Psoas muscle (tissue), 8 donors: ENCODE data around the gene PRSS57. TPM values are rescaled to one million over a fixed set of nuclear protein-coding genes. Genes with fewer than 3 reads are reported as not detected.

Source experiments
- ATAC-seq, 4 donors: fragments of 200-7000 bp; cut with Tn5 transposase; one replicate each; pipeline ENCODE4 v1.9.1; 2020; ENCODE audit warnings: moderate library complexity in 3 of 4, mild to moderate bottlenecking in 2 of 4
- DNase-seq, 2 donors: peaks; one replicate each; pipeline ENCODE4 v3.0.0-alpha.2; 2020
- H3K27ac ChIP-seq: fragments of 200-600 bp; one replicate; pipeline ENCODE4 v1.8.0; 2022
- H3K27me3 ChIP-seq, 3 donors: fragments of 200-600 bp in 1 of 3; one replicate each; pipeline versions ENCODE4 v1.6.1 to v1.8.0; 2013 to 2022; ENCODE audit warnings: low read length in 2 of 3, mild to moderate bottlenecking in 2 of 3, moderate library complexity in 1 of 3; ENCODE audit not compliant: insufficient read depth in 3 of 3
- H3K36me3 ChIP-seq, 2 donors: fragments of 200-600 bp in 1 of 2; one replicate each; pipeline versions ENCODE4 v1.6.1 to v1.8.0; 2013 to 2022; ENCODE audit warnings: low read depth in 1 of 2, mild to moderate bottlenecking in 1 of 2, moderate library complexity in 1 of 2; ENCODE audit not compliant: insufficient read depth in 1 of 2
- H3K4me1 ChIP-seq: fragments of 200-600 bp; one replicate; pipeline ENCODE4 v1.8.0; 2022
- H3K4me3 ChIP-seq: fragments of 200-600 bp; one replicate; pipeline ENCODE4 v1.8.0; 2022; ENCODE audit warnings: mild to moderate bottlenecking
- H3K9me3 ChIP-seq: fragments of 200-600 bp; one replicate; pipeline ENCODE4 v1.8.0; 2022
- CTCF ChIP-seq: fragments of 200-600 bp; IDR thresholded peaks from one replicate; pipeline ENCODE4 v1.8.0; 2022; ENCODE audit warnings: antibody characterized with exemption
- WGBS, 3 donors: extraction: QIAGEN DNeasy Blood & Tissue Kit; methylation state at CpG; one replicate each; pipeline versions ENCODE4 v1.1.6 to v1.1.7; 2013; 5-methylcytosine and 5-hydroxymethylcytosine counted together
- intact Hi-C, 2 donors: fragments of 100-400 bp; cut with DNase I; formaldehyde crosslinking; loops; one replicate each; pipeline versions ENCODE4 v1.11.0 to v1.14.2; 2022
- polyA plus RNA-seq, 3 donors: library from polyadenylated mRNA; stranded (reverse); fragments of 200-250 nt; gene quantifications; one replicate each; pipeline ENCODE4 v1.2.3, GENCODE V29; 2013
- total RNA-seq, 4 donors: library from RNA; stranded (reverse); fragmentation: NEBNext Ultra II Directional in 2 of 4; extraction: Animal tissue kit (Norgen Biotek cat#: 25700) in 2 of 4; gene quantifications; one replicate each; pipeline versions ENCODE4 v1.2.1 to v1.2.4, GENCODE V29; 2021 to 2023
- donor health status: healthy with polysubstance abuse.
- donor health status: DM: no; HTN: no; CAD: no; lungs with moderate emphysema.
- donor health status: Bipolar disorder and iron deficiency.
- donor health status: healthy.
- donor health status: DM: yes; HTN: yes; CAD: no.
- donor health status: DM: no; HTN: no; CAD: no.
- donor health status: DM: no; HTN: no; CAD: no.
- donor health status: DM: yes; HTN: yes; CAD: no.

PRSS57 gene
- total and polyA plus RNA-seq, 7 donors, result 0.05 to 0.25 TPM; not detected in 5

- H3K36me3 ChIP-seq, result no peaks in the 10 kb centered on the region
- intact Hi-C loops, result no loop called here
- peak in 2 of 4 donors; percentile 11 to 31 for ATAC-seq
- H3K27me3 ChIP-seq, result peaks cover 0 to 52% (median 10%) of the 10 kb centered on the region in 3 donors
- TF ChIP-seq CTCF, result no peak
- no peak for DNase-seq
- H3K27ac ChIP-seq, result no peak overlapping the region
- H3K9me3 ChIP-seq, result no peaks in the 10 kb centered on the region
- no peaks in the 10 kb centered on the region for H3K4me1 ChIP-seq
- H3K4me3 ChIP-seq, result peak overlapping the region; percentile 63
- WGBS, 3 donors, result 35 to 44% (median 38%) methylated on average over 21 of the region's 21 CpGs
These were observed 15.5 kb upstream of the PRSS57 start for GRCh38 chr19:710767-711166.

GRCh38 chr19:709965-710571 lies 14.8 kb upstream of the PRSS57 start:
- Histone ChIP-seq H3K4me1 (no peaks in the 10 kb centered on the region), H3K9me3 (no peaks in the 10 kb centered on the region), H3K27ac (peak overlapping the region; percentile 50), H3K4me3 (peak overlapping the region; percentile 63), H3K27me3 (peaks cover 0 to 50% (median 10%) of the 10 kb centered on the region in 3 donors), H3K36me3 (no peaks in the 10 kb centered on the region)
- WGBS, 3 donors, result 16 to 27% (median 24%) methylated on average over 22 to 27 of the region's 27 CpGs
- ATAC-seq (peak in 3 of 4 donors; percentile 30 to 70 (median 45)), DNase-seq (peak; percentile 58 to 81)
- intact Hi-C loops, result no loop called here
- TF ChIP-seq CTCF, result no peak

- peak overlapping the region; percentile 63 for H3K4me3 ChIP-seq
- no peaks in the 10 kb centered on the region for H3K4me1 ChIP-seq
- no peaks in the 10 kb centered on the region for H3K9me3 ChIP-seq
- peaks cover 0 to 49% (median 10%) of the 10 kb centered on the region in 3 donors for H3K27me3 ChIP-seq
- no peak for TF ChIP-seq CTCF
- intact Hi-C loops, result no loop called here
- no peaks in the 10 kb centered on the region for H3K36me3 ChIP-seq
- peak in 2 of 4 donors; percentile 8 to 32 for ATAC-seq
- no peak for DNase-seq
- 1 to 3% (median 3%) methylated on average over 32 to 78 of the region's 78 CpGs for WGBS, 3 donors
- peak overlapping the region; percentile 50 for H3K27ac ChIP-seq
These were observed 14.1 kb upstream of the PRSS57 start for GRCh38 chr19:709196-709964.

- Histone ChIP-seq H3K27me3 (peaks cover 0 to 51% (median 12%) of the 10 kb centered on the region in 3 donors), H3K27ac (peak within 1 kb of the TSS; percentile 50), H3K4me1 (no peaks in the 10 kb centered on the region), H3K4me3 (peak within 1 kb of the TSS; percentile 63), H3K9me3 (no peaks in the 10 kb centered on the region), H3K36me3 (no peaks in the 10 kb centered on the region)
- whole genome bisulfite sequencing, 3 donors, result 8 to 29% (median 17%) methylated on average over 20 to 85 of the region's 93 CpGs
- ATAC-seq (no peak), DNase-seq (peak in 1 of 2 donors; percentile 51)
- peak; percentile 21 for TF ChIP-seq CTCF
- intact Hi-C loops, result no loop called here
These were observed 13.2 kb upstream of the PRSS57 start, which contains the start of gene PALM for GRCh38 chr19:708154-709143. Gene PALM, plus strand, starts transcription at chr19:708935. Its CDS starts 212 bp downstream, at chr19:709147.
